ENCODE data around the gene SOX1. TPM values are rescaled to one million over a fixed set of nuclear protein-coding genes. Genes with fewer than 3 reads are reported as not detected.
A peak's percentile ranks its signal among the peaks of the same experiment; 100 is the strongest.

Gene SOX1
- total and polyA plus RNA-seq, 11 donors: not detected

GRCh38 chr13:112079696-112080095, 12.7 kb downstream of the SOX1 start:
- no peak overlapping the region for H3K4me3 ChIP-seq
- H3K27ac ChIP-seq: no peak overlapping the region
- no peak for DNase-seq
- ATAC-seq: peak in 2 of 4 donors; percentile 54 to 56
- H3K4me1 ChIP-seq: no peaks in the 10 kb centered on the region
- no peak for TF ChIP-seq CTCF (IDR thresholded peaks at IDR 0.05)
- no peak for TF ChIP-seq POLR2A (IDR thresholded peaks at IDR 0.05)
- H3K9me3 ChIP-seq: peaks cover 0 to 22% (median 13%) of the 10 kb centered on the region in 12 donors
- intact Hi-C loops (cut with DNase I): no loop called here
- H3K36me3 ChIP-seq: no peaks in the 10 kb centered on the region
- H3K27me3 ChIP-seq: peaks cover 27 to 84% (median 50%) of the 10 kb centered on the region in 9 donors
- WGBS, 4 donors: 37 to 51% (median 46%) methylated on average over 6 of the region's 6 CpGs

GRCh38 chr13:112083971-112084370, 17.0 kb downstream of the SOX1 start:
- no peak for TF ChIP-seq CTCF (IDR thresholded peaks at IDR 0.05)
- TF ChIP-seq POLR2A (IDR thresholded peaks at IDR 0.05): no peak
- WGBS, 4 donors: 86 to 98% (median 95%) methylated on average over 1 of the region's 1 CpG
- no peak for ATAC-seq
- DNase-seq: no peak
- no peak overlapping the region for H3K27ac ChIP-seq
- no peaks in the 10 kb centered on the region for H3K36me3 ChIP-seq
- peaks cover 0 to 32% (median 17%) of the 10 kb centered on the region in 12 donors for H3K9me3 ChIP-seq
- intact Hi-C loops (cut with DNase I): no loop called here
- H3K4me1 ChIP-seq: no peaks in the 10 kb centered on the region
- H3K4me3 ChIP-seq: no peak overlapping the region
- peaks cover 0 to 83% (median 18%) of the 10 kb centered on the region in 9 donors for H3K27me3 ChIP-seq

DNA sequence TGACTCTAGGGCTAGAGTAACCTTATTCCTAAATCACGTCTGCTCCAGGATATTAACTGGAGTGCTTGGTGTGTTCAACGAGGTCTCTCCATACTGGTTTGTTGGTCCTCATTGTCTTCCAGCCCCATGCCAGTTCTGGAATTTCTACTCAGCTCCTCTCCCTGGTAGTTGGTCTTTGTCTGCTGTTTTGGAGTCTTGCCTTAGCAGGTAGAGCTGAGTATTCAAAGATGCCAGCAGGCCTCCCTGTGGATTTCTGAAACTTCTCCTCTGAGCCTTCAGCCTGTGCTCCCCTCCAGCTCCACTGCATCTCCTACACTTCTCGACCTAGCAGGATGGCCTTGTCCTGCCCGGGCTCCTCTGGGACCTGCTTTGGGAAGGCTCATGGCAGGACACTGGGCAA, 25.5 kb downstream of the SOX1 start:
- ATAC-seq (no peak), DNase-seq (no peak)
- TF ChIP-seq CTCF (IDR thresholded peaks at IDR 0.05): no peak
- TF ChIP-seq POLR2A (IDR thresholded peaks at IDR 0.05): no peak
- Histone ChIP-seq H3K27ac (no peak overlapping the region), H3K4me3 (no peak overlapping the region), H3K27me3 (peaks cover 0 to 57% (median 9%) of the 10 kb centered on the region in 9 donors), H3K4me1 (no peaks in the 10 kb centered on the region), H3K36me3 (no peaks in the 10 kb centered on the region), H3K9me3 (no peaks in the 10 kb centered on the region)
- intact Hi-C loops (cut with DNase I): no loop called here
- 48 to 77% (median 66%) methylated on average over 4 of the region's 4 CpGs for WGBS, 4 donors

DNA sequence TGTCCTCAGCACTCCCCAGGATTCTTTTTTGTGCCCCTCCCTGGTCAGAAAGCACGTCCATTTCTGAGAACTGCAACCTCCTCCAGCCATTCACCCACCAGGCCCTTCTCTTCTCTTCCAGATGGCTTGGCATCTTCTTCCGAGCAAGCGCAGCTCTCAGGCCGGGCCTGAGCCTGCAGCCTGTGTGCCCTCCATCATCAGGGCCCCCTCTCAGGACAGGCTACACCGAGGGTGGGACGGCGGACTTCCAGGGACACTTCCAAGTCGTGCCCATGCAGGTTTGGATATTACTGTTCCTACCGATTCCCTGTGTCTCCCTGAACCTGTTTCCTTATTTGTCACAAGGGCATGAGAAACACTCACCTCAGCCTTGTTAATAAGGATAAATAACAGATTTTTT, 28.4 kb downstream of the SOX1 start:
- Histone ChIP-seq H3K4me3 (no peak overlapping the region), H3K9me3 (no peaks in the 10 kb centered on the region), H3K27ac (no peak overlapping the region), H3K4me1 (no peaks in the 10 kb centered on the region), H3K36me3 (no peaks in the 10 kb centered on the region), H3K27me3 (peaks cover 0 to 58% (median 8%) of the 10 kb centered on the region in 9 donors)
- TF ChIP-seq CTCF (IDR thresholded peaks at IDR 0.05) (no peak), POLR2A (IDR thresholded peaks at IDR 0.05) (no peak)
- WGBS, 4 donors: 78 to 85% (median 81%) methylated on average over 9 of the region's 9 CpGs
- ATAC-seq: no peak
- no peak for DNase-seq
- intact Hi-C loops (cut with DNase I): no loop called here

Data from heart left ventricle (tissue), 16 donors.